Lower leg skin (tissue), 3 donors: ENCODE measurements around the gene PTPRZ1.

ENCODE experiments used
- POLR2A ChIP-seq, 2 donors: fragments of 450-650 bp; IDR thresholded peaks; one replicate each; pipeline ENCODE4 v1.6.1; 2016 to 2017; ENCODE audit warnings: antibody characterized with exemption in 2 of 2, mild to moderate bottlenecking in 1 of 2, moderate library complexity in 1 of 2
- TF ChIP-seq, protein P1 (sequence below), 3 donors: fragments of 450-650 bp; IDR thresholded peaks; one replicate each; pipeline ENCODE4 v1.5.1; 2016; ENCODE audit warnings: antibody characterized with exemption in 3 of 3, mild to moderate bottlenecking in 3 of 3, moderate library complexity in 2 of 3

DNA sequence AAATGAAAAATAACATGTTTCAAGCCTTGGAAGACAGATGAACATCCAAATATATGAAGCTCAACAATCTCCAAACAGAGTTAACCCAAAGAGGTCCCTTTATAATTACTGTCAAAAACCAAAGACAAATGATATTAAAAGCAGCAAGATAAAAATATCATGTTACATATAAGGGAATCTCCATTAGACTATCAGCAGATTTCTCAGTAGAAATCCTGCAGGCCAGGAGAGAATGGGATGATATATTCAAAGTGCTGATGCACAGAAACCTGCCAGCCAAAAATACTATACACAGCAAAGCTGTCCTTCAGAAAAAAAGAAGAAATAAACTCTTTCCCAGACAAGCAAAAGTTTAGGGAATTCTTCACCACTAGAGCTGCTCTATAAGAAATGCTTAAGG is 230.1 kb downstream of the PTPRZ1 start:
- TF ChIP-seq, protein P1, sequence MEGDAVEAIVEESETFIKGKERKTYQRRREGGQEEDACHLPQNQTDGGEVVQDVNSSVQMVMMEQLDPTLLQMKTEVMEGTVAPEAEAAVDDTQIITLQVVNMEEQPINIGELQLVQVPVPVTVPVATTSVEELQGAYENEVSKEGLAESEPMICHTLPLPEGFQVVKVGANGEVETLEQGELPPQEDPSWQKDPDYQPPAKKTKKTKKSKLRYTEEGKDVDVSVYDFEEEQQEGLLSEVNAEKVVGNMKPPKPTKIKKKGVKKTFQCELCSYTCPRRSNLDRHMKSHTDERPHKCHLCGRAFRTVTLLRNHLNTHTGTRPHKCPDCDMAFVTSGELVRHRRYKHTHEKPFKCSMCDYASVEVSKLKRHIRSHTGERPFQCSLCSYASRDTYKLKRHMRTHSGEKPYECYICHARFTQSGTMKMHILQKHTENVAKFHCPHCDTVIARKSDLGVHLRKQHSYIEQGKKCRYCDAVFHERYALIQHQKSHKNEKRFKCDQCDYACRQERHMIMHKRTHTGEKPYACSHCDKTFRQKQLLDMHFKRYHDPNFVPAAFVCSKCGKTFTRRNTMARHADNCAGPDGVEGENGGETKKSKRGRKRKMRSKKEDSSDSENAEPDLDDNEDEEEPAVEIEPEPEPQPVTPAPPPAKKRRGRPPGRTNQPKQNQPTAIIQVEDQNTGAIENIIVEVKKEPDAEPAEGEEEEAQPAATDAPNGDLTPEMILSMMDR (IDR thresholded peaks at IDR 0.05) = no peak
- TF ChIP-seq POLR2A (IDR thresholded peaks at IDR 0.05) = no peak
